K562 (cell line): ENCODE data around the gene PNPO. TPM values are rescaled to one million over a fixed set of nuclear protein-coding genes. Genes with fewer than 3 reads are reported as not detected.
A peak's percentile ranks its signal among the peaks of the same experiment; 100 is the strongest.

Source experiments
- CHD1 ChIP-seq: fragments of 200-600 bp; sonication (generic); IDR thresholded peaks from one replicate; pipeline ENCODE4 v1.6.1; 2012; ENCODE audit warnings: mild to moderate bottlenecking, moderate library complexity, low read length, inconsistent platforms
- CREB5 ChIP-seq: fragments of 250-450 bp; sonication (Bioruptor Pico); IDR thresholded peaks from 2 replicates; pipeline ENCODE4 v1.5.0; 2020; ENCODE audit warnings: mild to moderate bottlenecking
- DIDO1 ChIP-seq: fragments of 450-650 bp; IDR thresholded peaks from 2 replicates; pipeline ENCODE4 v1.6.1; 2016; ENCODE audit warnings: low read depth, missing biosample characterization, missing genetic modification characterization
- GTF2A2 ChIP-seq: IDR thresholded peaks from 2 replicates; pipeline ENCODE4 v1.6.1; 2016; ENCODE audit warnings: mild to moderate bottlenecking, missing genetic modification characterization, missing compliant biosample characterization
- MAZ ChIP-seq, 2 experiments: fragments of 450-650 bp in 1 of 2; sonication (generic) in 1 of 2; formaldehyde crosslinking; IDR thresholded peaks in 1 of 2; conservative IDR thresholded peaks in 1 of 2; 2 replicates each; pipeline versions ENCODE4 v1.4.0 to v1.5.0; 2020; ENCODE audit warnings: mild to moderate bottlenecking in 1 of 2, missing genetic modification reagents in 1 of 2
- MITF ChIP-seq: IDR thresholded peaks from 2 replicates; pipeline ENCODE4 v1.6.1; 2014; ENCODE audit warnings: antibody characterized with exemption
- MLLT1 ChIP-seq, 2 experiments: fragments of 450-650 bp; IDR thresholded peaks; 2 replicates each; pipeline ENCODE4 v1.6.1; 2016
- NFRKB ChIP-seq: fragments of 450-650 bp; IDR thresholded peaks from 2 replicates; pipeline ENCODE4 v1.6.1; 2016; ENCODE audit warnings: low read depth
- NR2F6 ChIP-seq: fragments of 450-650 bp; formaldehyde crosslinking; IDR thresholded peaks from 2 replicates; pipeline ENCODE4 v1.4.0; 2020; ENCODE audit warnings: mild to moderate bottlenecking
- PHF8 ChIP-seq: fragments of 200-600 bp; sonication (generic); IDR thresholded peaks from 2 replicates; pipeline ENCODE4 v1.6.1; 2012; ENCODE audit warnings: mixed run types, mild to moderate bottlenecking, inconsistent platforms, low read length, moderate library complexity, borderline replicate concordance
- POLR2AphosphoS5 ChIP-seq: IDR thresholded peaks from 2 replicates; pipeline ENCODE4 v1.6.1; 2011; ENCODE audit warnings: mild to moderate bottlenecking, low read depth, low read length, moderate library complexity; ENCODE audit not compliant: control insufficient read depth, insufficient read depth
- POLR2H ChIP-seq: IDR thresholded peaks from 2 replicates; pipeline ENCODE4 v1.6.1; 2016; ENCODE audit warnings: missing genetic modification characterization, low read depth, mild to moderate bottlenecking, control low read depth, missing compliant biosample characterization, moderate library complexity
- RBM17 ChIP-seq: fragments of 200-400 bp; formaldehyde crosslinking; IDR thresholded peaks from 2 replicates; pipeline ENCODE4 v1.6.1; 2017; ENCODE audit warnings: low read depth, mild to moderate bottlenecking, low read length, borderline replicate concordance
- SMAD4 ChIP-seq: fragments of 250-450 bp; sonication (Bioruptor Pico); conservative IDR thresholded peaks from 2 replicates; pipeline ENCODE4 v1.8.0; 2021; ENCODE audit warnings: inconsistent platforms, mild to moderate bottlenecking, moderate library complexity
- SP1 ChIP-seq: sonication (generic); formaldehyde crosslinking; IDR thresholded peaks from 2 replicates; pipeline ENCODE4 v1.8.1; 2022; ENCODE audit warnings: mild to moderate bottlenecking, missing genetic modification reagents
- TSHZ1 ChIP-seq: fragments of 250-450 bp; sonication (Bioruptor Pico); IDR thresholded peaks from 2 replicates; pipeline ENCODE4 v1.4.0; 2020; ENCODE audit warnings: mild to moderate bottlenecking, moderate library complexity
- ZFP1 ChIP-seq: fragments of 450-650 bp; formaldehyde crosslinking; IDR thresholded peaks from 2 replicates; pipeline ENCODE4 v1.4.0; 2020; ENCODE audit warnings: mild to moderate bottlenecking, mixed read lengths
- ZFX ChIP-seq: sonication (generic); formaldehyde crosslinking; IDR thresholded peaks from 2 replicates; pipeline ENCODE4 v1.8.0; 2022; ENCODE audit warnings: mild to moderate bottlenecking, missing genetic modification reagents, moderate library complexity
- ZNF165 ChIP-seq: fragments of 250-450 bp; sonication (Bioruptor Pico); IDR thresholded peaks from 2 replicates; pipeline ENCODE4 v1.4.0; 2020; ENCODE audit warnings: borderline replicate concordance
- ZNF324 ChIP-seq: fragments of 250-450 bp; sonication (Bioruptor Pico); IDR thresholded peaks from 2 replicates; pipeline ENCODE4 v1.4.0; 2020; ENCODE audit warnings: mild to moderate bottlenecking
- ZNF354B ChIP-seq: fragments of 250-450 bp; sonication (Bioruptor Pico); IDR thresholded peaks from 2 replicates; pipeline ENCODE4 v1.4.0; 2020
- ZSCAN29 ChIP-seq: fragments of 450-650 bp; IDR thresholded peaks from 2 replicates; pipeline ENCODE4 v1.6.1; 2017
- polyA plus RNA-seq, 8 experiments: library from polyadenylated mRNA; depleted of rRNA in 4 of 8; stranded (reverse) in 5 of 8; unstranded in 3 of 8; fragments of >200 nt; fragmentation: Nextera tagmentation in 2 of 8; fragmentation: Illumina TruSeq in 1 of 8; extraction: Ambion mirVana in 2 of 8; extraction: Trizol in 1 of 8; gene quantifications; 2 replicates each; pipeline versions ENCODE4 v1.2.1 to v1.2.3, GENCODE V29; 2011 to 2014; ENCODE audit warnings: inconsistent platforms in 1 of 8, missing spikeins in 1 of 8
- total RNA-seq, 7 experiments: library from RNA; depleted of rRNA in 6 of 7; stranded (reverse); fragments of >200 nt in 6 of 7; fragmentation: Illumina TruSeq in 2 of 7; extraction: Trizol in 2 of 7; gene quantifications; 2 replicates each; pipeline versions ENCODE4 v1.2.1 to v1.2.3, GENCODE V29; 2011 to 2021; ENCODE audit warnings: low replicate concordance in 1 of 7

PNPO gene
- total and polyA plus RNA-seq, 9 of the 15 experiments (the other 6 are each of a cell fraction or from before 2014, with no cell fraction given): 16.6 to 39.0 (median 27.4) TPM

GRCh38 chr17:47895347-47895855 lies 46.0 kb upstream of the PNPO start (continued):
- TF ChIP-seq MITF: no peak
- TF ChIP-seq ZFX (CRISPR knock-in tag): peak; percentile 89
- peak; percentile 76 for TF ChIP-seq POLR2H (tag)
- 0 out of 2 replicates have a peak, but pooled peaks have one; percentile 21 for TF ChIP-seq NFRKB
- no peak for TF ChIP-seq DIDO1 (tag)
- TF ChIP-seq RBM17: no peak
- TF ChIP-seq MLLT1 (IDR thresholded peaks at IDR 0.05): 0 out of 4 replicates have a peak, but pooled peaks of 1 of the 2 experiments have one; percentile 14
- no peak for TF ChIP-seq NR2F6
- TF ChIP-seq ZNF324 (CRISPR knock-in tag): 0 out of 2 replicates have a peak, but pooled peaks have one; percentile 24
- TF ChIP-seq ZSCAN29: no peak
- TF ChIP-seq PHF8: peak; percentile 85; the same call in 1 of the 2 replicates
- 0 out of 2 replicates have a peak, but pooled peaks have one; percentile 26 for TF ChIP-seq GTF2A2
- no peak for TF ChIP-seq TSHZ1 (CRISPR knock-in tag)
- TF ChIP-seq ZNF354B (CRISPR knock-in tag): no peak
- no peak for TF ChIP-seq CREB5 (CRISPR knock-in tag)
- TF ChIP-seq SP1 (CRISPR knock-in tag): no peak
- no peak for TF ChIP-seq CHD1
- TF ChIP-seq ZFP1 (CRISPR knock-in tag): 0 out of 2 replicates have a peak, but pooled peaks have one; percentile 40
- TF ChIP-seq POLR2AphosphoS5: peak; percentile 91
- peak; percentile 34; the same call in 1 of the 2 replicates for TF ChIP-seq SMAD4
- no peak for TF ChIP-seq MAZ (CRISPR knock-in tag; conservative IDR thresholded peaks at IDR 0.05 in 1 of 2, IDR thresholded peaks at IDR 0.05 in 1 of 2)
- TF ChIP-seq ZNF165 (CRISPR knock-in tag): no peak
